K562 (cell line): ENCODE data around the gene AMBRA1. TPM values are rescaled to one million over a fixed set of nuclear protein-coding genes. Genes with fewer than 3 reads are reported as not detected.

Experiments used
- ATAC-seq: fragments of 200-7000 bp; cut with Tn5 transposase; 3 replicates; pipeline ENCODE4 v1.9.1; 2020; ENCODE audit warnings: moderate library complexity
- BruUV-seq: library from RNA; stranded (reverse); fragments of 400-500 nt; replicated peaks from 2 replicates; lab custom pipeline; 2021; lab: Mats Ljungman, UMichigan
- CTCF ChIA-PET: fragments of 300-600 bp; formaldehyde crosslinking; extraction: SDS; loops from one replicate; lab custom pipeline; 2021; ENCODE audit warnings: low intra/inter-chr PET ratio; lab: Yijun Ruan, JAX
- POLR2A ChIA-PET: fragments of 300-600, 350-650 bp; sonication (Branson Sonifier 250); formaldehyde crosslinking; extraction: SDS; loops from one replicate; lab custom pipeline; 2021; ENCODE audit warnings: antibody characterized with exemption, inconsistent platforms; lab: Yijun Ruan, JAX
- DNase-seq, 4 experiments: peaks; one replicate each; pipeline versions ENCODE4 v3.0.0 to v3.0.0-alpha.2; 2011 to 2018; ENCODE audit warnings: low spot score in 3 of 4, mixed read lengths in 3 of 4; ENCODE audit errors: extremely low read depth in 1 of 4
- FAIRE-seq: peaks from 2 replicates; lab custom pipeline; 2011; peaks lifted over from hg19 to GRCh38; lab: Jason Lieb, UNC
- H2AFZ ChIP-seq: 2 replicates; pipeline ENCODE4 v1.6.0; 2011; ENCODE audit warnings: low read depth, low read length, control low read depth, inconsistent platforms
- H3K27ac ChIP-seq: fragments of 200-600 bp; 3 replicates; pipeline ENCODE4 v1.8.0; 2011; ENCODE audit warnings: low read depth, mild to moderate bottlenecking, control low read depth, inconsistent platforms, low read length, moderate library complexity, mixed read lengths; ENCODE audit errors: extremely low read depth
- H3K27me3 ChIP-seq, 2 experiments: fragments of 300-600 bp in 1 of 2; 2 replicates in 1 of 2; 3 replicates in 1 of 2; pipeline versions ENCODE4 v1.6.0 to v1.8.0; 2011; ENCODE audit warnings: inconsistent platforms in 2 of 2, low read length in 2 of 2, mild to moderate bottlenecking in 1 of 2, mixed read lengths in 1 of 2, moderate library complexity in 1 of 2; ENCODE audit not compliant: control insufficient read depth in 2 of 2, insufficient read depth in 2 of 2
- H3K36me3 ChIP-seq: fragments of 300-600 bp; 3 replicates; pipeline ENCODE4 v1.8.0; 2011; ENCODE audit warnings: mild to moderate bottlenecking, low read length, inconsistent platforms; ENCODE audit not compliant: control insufficient read depth, insufficient read depth
- H3K4me1 ChIP-seq, 2 experiments: fragments of 200-600 bp in 1 of 2; replicated peaks in 1 of 2; 2 replicates in 1 of 2; 3 replicates in 1 of 2; pipeline versions ENCODE4 v1.5.1 to v1.8.0; 2011; ENCODE audit warnings: inconsistent platforms in 2 of 2, low read length in 2 of 2, mild to moderate bottlenecking in 1 of 2, mixed read lengths in 1 of 2, moderate library complexity in 1 of 2; ENCODE audit not compliant: control insufficient read depth in 2 of 2, insufficient read depth in 2 of 2
- H3K4me2 ChIP-seq: 2 replicates; pipeline ENCODE4 v1.6.1; 2011; ENCODE audit warnings: low read length, control low read depth, inconsistent platforms, mixed read lengths; ENCODE audit not compliant: insufficient read depth
- H3K4me3 ChIP-seq: fragments of 200-600 bp; sonication (generic), shearing (Covaris generic); 2 replicates; pipeline ENCODE4 v1.5.1; 2016; ENCODE audit warnings: control low read depth, inconsistent platforms
- H3K79me2 ChIP-seq: fragments of 200-600 bp; 3 replicates; pipeline ENCODE4 v1.8.0; 2011; ENCODE audit warnings: low read length, inconsistent platforms; ENCODE audit not compliant: control insufficient read depth, insufficient read depth
- H3K9ac ChIP-seq, 2 experiments: 2 replicates each; pipeline versions ENCODE4 v1.6.0 to v1.6.1; 2011; ENCODE audit warnings: low read depth in 2 of 2, low read length in 2 of 2, control low read depth in 1 of 2, inconsistent platforms in 1 of 2, mild to moderate bottlenecking in 1 of 2, mixed read lengths in 1 of 2; ENCODE audit not compliant: insufficient read depth in 1 of 2
- H3K9me1 ChIP-seq: one replicate; pipeline ENCODE4 v1.6.0; 2011; ENCODE audit warnings: inconsistent platforms, mild to moderate bottlenecking, low read length, moderate library complexity; ENCODE audit not compliant: control insufficient read depth, insufficient read depth
- H3K9me3 ChIP-seq: replicated peaks from 2 replicates; pipeline ENCODE4 v1.5.1; 2011; ENCODE audit warnings: low read depth, low read length, inconsistent platforms; ENCODE audit not compliant: control insufficient read depth, insufficient read depth
- H4K20me1 ChIP-seq: replicated peaks from 2 replicates; pipeline ENCODE4 v1.6.1; 2011; ENCODE audit warnings: low read length, inconsistent platforms, mixed read lengths; ENCODE audit not compliant: control insufficient read depth, insufficient read depth
- BCOR ChIP-seq: fragments of 450-650 bp; IDR thresholded peaks from 2 replicates; pipeline ENCODE4 v1.6.1; 2016
- CBX1 ChIP-seq: sonication (generic); IDR thresholded peaks from 2 replicates; pipeline ENCODE4 v1.6.1; 2016; ENCODE audit warnings: antibody characterized with exemption, low read depth, mild to moderate bottlenecking
- EWSR1 ChIP-seq: fragments of 450-650 bp; IDR thresholded peaks from 2 replicates; pipeline ENCODE4 v1.6.1; 2018; ENCODE audit warnings: borderline replicate concordance, mild to moderate bottlenecking, low read depth, moderate library complexity; ENCODE audit not compliant: partially characterized antibody
- JUNB ChIP-seq: fragments of 450-650 bp; formaldehyde crosslinking; conservative IDR thresholded peaks from 2 replicates; pipeline ENCODE4 v1.4.0; 2020; ENCODE audit warnings: mild to moderate bottlenecking
- KDM4B ChIP-seq, 2 experiments: fragments of 450-650 bp in 1 of 2; sonication (generic) in 1 of 2; IDR thresholded peaks; 2 replicates each; pipeline ENCODE4 v1.6.1; 2016 to 2017; ENCODE audit warnings: borderline replicate concordance in 2 of 2, antibody characterized with exemption in 1 of 2, low read depth in 1 of 2, mild to moderate bottlenecking in 1 of 2
- L3MBTL2 ChIP-seq: fragments of 450-650 bp; IDR thresholded peaks from 2 replicates; pipeline ENCODE4 v1.6.1; 2016; ENCODE audit warnings: mild to moderate bottlenecking, moderate library complexity
- MYC ChIP-seq, 2 experiments: fragments of 250-450 bp in 1 of 2; sonication (Bioruptor Pico) in 1 of 2; IDR thresholded peaks; 2 replicates each; pipeline versions ENCODE4 v1.5.1 to v1.6.1; 2012 to 2021; ENCODE audit warnings: low read depth in 2 of 2, borderline replicate concordance in 1 of 2, improper control_type of control experiment in 1 of 2, low read length in 1 of 2, mild to moderate bottlenecking in 1 of 2, moderate library complexity in 1 of 2
- NRF1 ChIP-seq, 2 experiments: fragments of 450-650 bp; IDR thresholded peaks in 1 of 2; conservative IDR thresholded peaks in 1 of 2; 2 replicates each; pipeline ENCODE4 v1.6.1; 2014; ENCODE audit warnings: mild to moderate bottlenecking in 2 of 2
- SPI1 ChIP-seq: IDR thresholded peaks from 2 replicates; pipeline ENCODE4 v1.6.1; 2011; ENCODE audit warnings: low read depth, low read length, control low read depth, borderline replicate concordance
- ZNF224 ChIP-seq: sonication (generic); formaldehyde crosslinking; IDR thresholded peaks from 2 replicates; pipeline ENCODE4 v1.8.0; 2022; ENCODE audit warnings: mild to moderate bottlenecking, missing genetic modification reagents
- WGBS: fragments of 100-300 bp; shearing (Covaris generic); methylation state at CpG from one replicate; pipeline ENCODE4 v1.1.6; 2016; ENCODE audit warnings: low coverage, mixed read lengths; ENCODE audit not compliant: insufficient coverage; ENCODE audit errors: missing lambda C conversion rate; 5-methylcytosine and 5-hydroxymethylcytosine counted together
- in situ Hi-C: fragments of 300-500 bp; cut with MboI; formaldehyde crosslinking; loops from 4 replicates; pipeline ENCODE4 v1.15.0; 2018; ENCODE audit warnings: inconsistent platforms, mixed read lengths
- intact Hi-C: fragments of 100-400 bp; cut with micrococcal nuclease; formaldehyde crosslinking; loops from 2 replicates; pipeline ENCODE4 v1.14.2; 2022
- polyA plus RNA-seq, 8 experiments: library from polyadenylated mRNA; depleted of rRNA in 4 of 8; stranded (reverse) in 5 of 8; unstranded in 3 of 8; fragments of >200 nt; fragmentation: Nextera tagmentation in 2 of 8; fragmentation: Illumina TruSeq in 1 of 8; extraction: Ambion mirVana in 2 of 8; extraction: Trizol in 1 of 8; gene quantifications; 2 replicates each; pipeline versions ENCODE4 v1.2.1 to v1.2.3, GENCODE V29; 2011 to 2014; ENCODE audit warnings: inconsistent platforms in 1 of 8, missing spikeins in 1 of 8
- total RNA-seq, 7 experiments: library from RNA; depleted of rRNA in 6 of 7; stranded (reverse); fragments of >200 nt in 6 of 7; fragmentation: Illumina TruSeq in 2 of 7; extraction: Trizol in 2 of 7; gene quantifications; 2 replicates each; pipeline versions ENCODE4 v1.2.1 to v1.2.3, GENCODE V29; 2011 to 2021; ENCODE audit warnings: low replicate concordance in 1 of 7
- TF ChIP-seq, protein P1 (sequence below): sonication (generic); formaldehyde crosslinking; IDR thresholded peaks from 2 replicates; pipeline ENCODE4 v1.9.0; 2022; ENCODE audit warnings: mild to moderate bottlenecking, missing genetic modification reagents
- TF ChIP-seq, protein P2 (sequence below), 2 experiments: fragments of 450-650 bp; conservative IDR thresholded peaks; 2 replicates each; pipeline ENCODE4 v1.6.1; 2017; ENCODE audit warnings: mild to moderate bottlenecking in 2 of 2, moderate library complexity in 2 of 2
- TF ChIP-seq, protein P3 (sequence below): fragments of 450-650 bp; IDR thresholded peaks from 2 replicates; pipeline ENCODE4 v1.6.1; 2016; ENCODE audit warnings: antibody characterized with exemption
- TF ChIP-seq, protein P4 (sequence below), 2 experiments: fragments of 200-800 bp in 1 of 2; sonication (Bioruptor generic) in 1 of 2; sonication (generic) in 1 of 2; formaldehyde crosslinking in 1 of 2; IDR thresholded peaks in 1 of 2; conservative IDR thresholded peaks in 1 of 2; 2 replicates each; pipeline versions ENCODE4 v1.5.0 to v1.6.1; 2016 to 2020; ENCODE audit warnings: missing compliant biosample characterization in 1 of 2, missing genetic modification characterization in 1 of 2, missing genetic modification reagents in 1 of 2

The AMBRA1 gene
- total and polyA plus RNA-seq, 9 of the 15 experiments (the other 6 are each of a cell fraction or from before 2014, with no cell fraction given) = 0.15 to 24.5 (median 13.0) TPM

DNA sequence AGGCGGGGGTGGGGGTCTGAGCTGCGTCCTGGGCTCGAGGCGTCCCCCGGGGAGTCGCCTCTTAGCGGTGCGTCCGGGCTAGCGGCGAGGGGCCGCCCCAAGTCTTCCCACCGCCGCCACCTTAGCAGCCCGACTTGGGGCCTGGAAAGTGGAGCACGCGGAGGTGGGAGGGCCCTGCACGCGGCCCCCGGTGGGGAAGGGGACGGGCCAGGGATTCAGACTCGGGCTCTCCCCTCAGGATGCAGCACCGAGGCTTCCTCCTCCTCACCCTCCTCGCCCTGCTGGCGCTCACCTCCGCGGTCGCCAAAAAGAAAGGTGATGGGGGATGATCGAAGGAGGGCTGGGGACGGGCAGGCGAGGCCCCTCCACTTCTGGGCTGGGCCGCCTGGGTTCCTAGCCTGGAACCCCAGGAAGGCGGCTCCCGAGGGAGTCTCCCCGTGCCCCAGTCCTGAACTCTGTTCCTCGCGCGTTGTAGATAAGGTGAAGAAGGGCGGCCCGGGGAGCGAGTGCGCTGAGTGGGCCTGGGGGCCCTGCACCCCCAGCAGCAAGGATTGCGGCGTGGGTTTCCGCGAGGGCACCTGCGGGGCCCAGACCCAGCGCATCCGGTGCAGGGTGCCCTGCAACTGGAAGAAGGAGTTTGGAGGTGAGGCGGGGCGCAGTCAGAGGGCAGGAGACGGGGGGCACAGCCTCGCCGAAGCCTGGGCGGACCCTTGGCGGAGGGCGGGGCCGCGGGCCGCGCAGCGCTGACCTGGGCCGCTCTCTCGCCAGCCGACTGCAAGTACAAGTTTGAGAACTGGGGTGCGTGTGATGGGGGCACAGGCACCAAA is 211.8 kb downstream of the AMBRA1 start:
- FAIRE-seq (no peak), DNase-seq (peak; percentile 28 to 71 (median 62)), ATAC-seq (peak; percentile 24)
- peak overlapping the region; percentile 76 for H2AFZ ChIP-seq
- H3K4me3 ChIP-seq = peak overlapping the region; percentile 75
- H3K9me1 ChIP-seq = peaks cover 7% of the 10 kb centered on the region
- peak overlapping the region; percentile 81 for H3K4me2 ChIP-seq
- in situ Hi-C loops (no loop called here), intact Hi-C loops (loop anchor here (2.0 to 5.0 kb wide), 2 partner anchors 29 to 135 kb away; no protein-coding TSS in a partner anchor)
- no peaks in the 10 kb centered on the region; the same call in 1 of the 2 replicates for H4K20me1 ChIP-seq
- CTCF ChIA-PET = interaction anchor here (0.6 to 1.5 kb wide), 3 partner anchors 156 to 719 kb away, joined by 3 to 10 read pairs (median 5); no protein-coding TSS in a partner anchor
- no peaks in the 10 kb centered on the region for H3K27me3 ChIP-seq
- BruUV-seq = TSS peak; percentile 89
- WGBS = 2% methylated on average over 45 of the region's 66 CpGs
- POLR2A ChIA-PET = no interaction called here
- peaks cover 38% of the 10 kb centered on the region; the same call in 1 of the 3 replicates for H3K36me3 ChIP-seq
- no peaks in the 10 kb centered on the region for H3K9me3 ChIP-seq
- peak overlapping the region; percentile 81 to 98 for H3K9ac ChIP-seq
- peaks cover 25 to 76% of the 10 kb centered on the region in 2 experiments for H3K4me1 ChIP-seq
- H3K79me2 ChIP-seq = peaks cover 16% of the 10 kb centered on the region
- peak overlapping the region; percentile 94 for H3K27ac ChIP-seq
- TF ChIP-seq NRF1 (conservative IDR thresholded peaks at IDR 0.05 in 1 of 2, IDR thresholded peaks at IDR 0.05 in 1 of 2) (peak; percentile 19 to 29; a peak in 1 of 4 replicates), SPI1 (no peak), MYC (IDR thresholded peaks at IDR 0.05; ENCODE audit: low read depth, low read length) (peak; percentile 85), MYC (CRISPR knock-in tag; IDR thresholded peaks at IDR 0.05; ENCODE audit: borderline replicate concordance, low read depth) (0 out of 2 replicates have a peak, but pooled peaks have one; percentile 32), EWSR1 (no peak), JUNB (no peak), BCOR (peak; percentile 21; the same call in 1 of the 2 replicates), CBX1 (no peak), KDM4B (IDR thresholded peaks at IDR 0.05; ENCODE audit: borderline replicate concordance in 2 of 2, low read depth in 1 of 2) (no peak), ZNF224 (no peak), L3MBTL2 (peak; percentile 79)
- TF ChIP-seq, protein P1, sequence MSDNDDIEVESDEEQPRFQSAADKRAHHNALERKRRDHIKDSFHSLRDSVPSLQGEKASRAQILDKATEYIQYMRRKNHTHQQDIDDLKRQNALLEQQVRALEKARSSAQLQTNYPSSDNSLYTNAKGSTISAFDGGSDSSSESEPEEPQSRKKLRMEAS (CRISPR knock-in tag) = peak; percentile 75
- TF ChIP-seq, protein P2, sequence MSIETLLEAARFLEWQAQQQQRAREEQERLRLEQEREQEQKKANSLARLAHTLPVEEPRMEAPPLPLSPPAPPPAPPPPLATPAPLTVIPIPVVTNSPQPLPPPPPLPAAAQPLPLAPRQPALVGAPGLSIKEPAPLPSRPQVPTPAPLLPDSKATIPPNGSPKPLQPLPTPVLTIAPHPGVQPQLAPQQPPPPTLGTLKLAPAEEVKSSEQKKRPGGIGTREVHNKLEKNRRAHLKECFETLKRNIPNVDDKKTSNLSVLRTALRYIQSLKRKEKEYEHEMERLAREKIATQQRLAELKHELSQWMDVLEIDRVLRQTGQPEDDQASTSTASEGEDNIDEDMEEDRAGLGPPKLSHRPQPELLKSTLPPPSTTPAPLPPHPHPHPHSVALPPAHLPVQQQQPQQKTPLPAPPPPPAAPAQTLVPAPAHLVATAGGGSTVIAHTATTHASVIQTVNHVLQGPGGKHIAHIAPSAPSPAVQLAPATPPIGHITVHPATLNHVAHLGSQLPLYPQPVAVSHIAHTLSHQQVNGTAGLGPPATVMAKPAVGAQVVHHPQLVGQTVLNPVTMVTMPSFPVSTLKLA (conservative IDR thresholded peaks at IDR 0.05) = peak; percentile 47 to 61; a peak in 3 of 4 replicates
- TF ChIP-seq, protein P3, sequence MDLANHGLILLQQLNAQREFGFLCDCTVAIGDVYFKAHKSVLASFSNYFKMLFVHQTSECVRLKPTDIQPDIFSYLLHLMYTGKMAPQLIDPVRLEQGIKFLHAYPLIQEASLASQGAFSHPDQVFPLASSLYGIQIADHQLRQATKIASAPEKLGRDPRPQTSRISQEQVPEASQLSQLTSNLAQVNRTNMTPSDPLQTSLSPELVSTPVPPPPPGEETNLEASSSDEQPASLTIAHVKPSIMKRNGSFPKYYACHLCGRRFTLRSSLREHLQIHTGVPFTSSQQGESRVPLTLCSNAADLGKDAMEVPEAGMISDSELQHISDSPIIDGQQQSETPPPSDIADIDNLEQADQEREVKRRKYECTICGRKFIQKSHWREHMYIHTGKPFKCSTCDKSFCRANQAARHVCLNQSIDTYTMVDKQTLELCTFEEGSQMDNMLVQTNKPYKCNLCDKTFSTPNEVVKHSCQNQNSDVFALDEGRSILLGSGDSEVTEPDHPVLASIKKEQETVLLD = peak; percentile 58
- TF ChIP-seq, protein P4, sequence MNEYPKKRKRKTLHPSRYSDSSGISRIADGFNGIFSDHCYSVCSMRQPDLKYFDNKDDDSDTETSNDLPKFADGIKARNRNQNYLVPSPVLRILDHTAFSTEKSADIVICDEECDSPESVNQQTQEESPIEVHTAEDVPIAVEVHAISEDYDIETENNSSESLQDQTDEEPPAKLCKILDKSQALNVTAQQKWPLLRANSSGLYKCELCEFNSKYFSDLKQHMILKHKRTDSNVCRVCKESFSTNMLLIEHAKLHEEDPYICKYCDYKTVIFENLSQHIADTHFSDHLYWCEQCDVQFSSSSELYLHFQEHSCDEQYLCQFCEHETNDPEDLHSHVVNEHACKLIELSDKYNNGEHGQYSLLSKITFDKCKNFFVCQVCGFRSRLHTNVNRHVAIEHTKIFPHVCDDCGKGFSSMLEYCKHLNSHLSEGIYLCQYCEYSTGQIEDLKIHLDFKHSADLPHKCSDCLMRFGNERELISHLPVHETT (CRISPR knock-in tag; conservative IDR thresholded peaks at IDR 0.05 in 1 of 2, IDR thresholded peaks at IDR 0.05 in 1 of 2) = no peak
